HepG2 (cell line): ENCODE measurements around the gene PALM. TPM values are rescaled to one million over a fixed set of nuclear protein-coding genes. Genes with fewer than 3 reads are reported as not detected.

Source experiments
- FOXK2 ChIP-seq: fragments of 450-650 bp; IDR thresholded peaks from 2 replicates; pipeline ENCODE4 v1.6.1; 2016
- JDP2 ChIP-seq: sonication (generic); formaldehyde crosslinking; IDR thresholded peaks from 2 replicates; pipeline ENCODE4 v1.8.1; 2022; ENCODE audit warnings: missing genetic modification reagents, borderline replicate concordance
- KAT8 ChIP-seq: IDR thresholded peaks from 2 replicates; pipeline ENCODE4 v1.6.1; 2016; ENCODE audit warnings: missing genetic modification reagents, missing compliant biosample characterization
- KLF12 ChIP-seq: sonication (generic); formaldehyde crosslinking; IDR thresholded peaks from 2 replicates; pipeline ENCODE4 v1.4.0; 2020; ENCODE audit warnings: missing genetic modification reagents, borderline replicate concordance
- KLF9 ChIP-seq: IDR thresholded peaks from 2 replicates; pipeline ENCODE4 v1.6.1; 2016; ENCODE audit warnings: low read depth
- NCOA2 ChIP-seq: sonication (generic); formaldehyde crosslinking; IDR thresholded peaks from 2 replicates; pipeline ENCODE4 v1.8.0; 2022; ENCODE audit warnings: inconsistent platforms
- PITX1 ChIP-seq: sonication (generic); formaldehyde crosslinking; IDR thresholded peaks from 2 replicates; pipeline ENCODE4 v1.5.1; 2020; ENCODE audit warnings: mild to moderate bottlenecking, missing genetic modification reagents
- POGZ ChIP-seq: sonication (generic); formaldehyde crosslinking; IDR thresholded peaks from 2 replicates; pipeline ENCODE4 v1.4.0; 2020; ENCODE audit warnings: mild to moderate bottlenecking, missing genetic modification reagents
- POLR2G ChIP-seq: fragments of 200-400 bp; formaldehyde crosslinking; IDR thresholded peaks from 2 replicates; pipeline ENCODE4 v1.6.1; 2018; ENCODE audit warnings: mild to moderate bottlenecking, low read depth, low read length, moderate library complexity
- RARA ChIP-seq: IDR thresholded peaks from 2 replicates; pipeline ENCODE4 v1.6.1; 2016; ENCODE audit warnings: missing genetic modification reagents, missing compliant biosample characterization
- SIN3A ChIP-seq: IDR thresholded peaks from 2 replicates; pipeline ENCODE4 v1.6.1; 2011; ENCODE audit warnings: low read depth, mild to moderate bottlenecking, control low read depth, low read length, borderline replicate concordance
- SP1 ChIP-seq, 2 experiments: fragments of 450-650 bp in 1 of 2; sonication (generic) in 1 of 2; formaldehyde crosslinking in 1 of 2; IDR thresholded peaks; 2 replicates each; pipeline versions ENCODE4 v1.4.0 to v1.6.1; 2016 to 2020; ENCODE audit warnings: missing genetic modification reagents in 1 of 2
- SRSF1 ChIP-seq: fragments of 200-400 bp; formaldehyde crosslinking; optimal IDR thresholded peaks from 2 replicates; pipeline ENCODE3; 2017; ENCODE audit warnings: mild to moderate bottlenecking, low read depth, low read length, moderate library complexity
- TGIF2 ChIP-seq: IDR thresholded peaks from 2 replicates; pipeline ENCODE4 v1.6.1; 2016; ENCODE audit warnings: control low read depth, missing compliant biosample characterization
- ZKSCAN5 ChIP-seq: sonication (generic); formaldehyde crosslinking; IDR thresholded peaks from 2 replicates; pipeline ENCODE4 v1.5.1; 2020; ENCODE audit warnings: mild to moderate bottlenecking, missing genetic modification reagents
- ZNF205 ChIP-seq: IDR thresholded peaks from 2 replicates; pipeline ENCODE4 v1.6.1; 2018; ENCODE audit warnings: missing biosample characterization, missing genetic modification reagents
- ZNF331 ChIP-seq: sonication (generic); formaldehyde crosslinking; IDR thresholded peaks from 2 replicates; pipeline ENCODE4 v1.4.0; 2020; ENCODE audit warnings: missing genetic modification reagents
- ZNF563 ChIP-seq: sonication (generic); formaldehyde crosslinking; IDR thresholded peaks from 2 replicates; pipeline ENCODE4 v1.8.0; 2022; ENCODE audit warnings: mild to moderate bottlenecking, moderate library complexity, missing genetic modification reagents
- ZNF629 ChIP-seq: sonication (generic); formaldehyde crosslinking; conservative IDR thresholded peaks from 2 replicates; pipeline ENCODE4 v1.5.0; 2020; ENCODE audit warnings: missing genetic modification reagents
- polyA plus RNA-seq, 8 experiments: library from polyadenylated mRNA; depleted of rRNA in 3 of 8; stranded (reverse) in 7 of 8; unstranded in 1 of 8; fragments of >200 nt; fragmentation: Illumina TruSeq in 4 of 8; extraction: Trizol in 4 of 8; gene quantifications; 2 replicates each; pipeline versions ENCODE4 v1.2.1 to v1.2.3, GENCODE V29; 2011 to 2016; ENCODE audit warnings: low read depth in 4 of 8, missing spikeins in 1 of 8, mixed read lengths in 1 of 8; ENCODE audit not compliant: insufficient read depth in 1 of 8
- total RNA-seq, 5 experiments: library from RNA; depleted of rRNA; stranded (reverse); fragments of >200 nt; fragmentation: Illumina TruSeq; extraction: Trizol; gene quantifications; 2 replicates each; pipeline ENCODE4 v1.2.3, GENCODE V29; 2016; ENCODE audit warnings: low read depth in 1 of 5
- TF ChIP-seq, protein P1 (sequence below): sonication (generic); formaldehyde crosslinking; IDR thresholded peaks from 2 replicates; pipeline ENCODE4 v1.5.0; 2020; ENCODE audit warnings: mild to moderate bottlenecking, missing genetic modification reagents, moderate library complexity
- TF ChIP-seq, protein P2 (sequence below): sonication (generic); formaldehyde crosslinking; IDR thresholded peaks from 2 replicates; pipeline ENCODE4 v1.8.1; 2023; ENCODE audit warnings: mild to moderate bottlenecking, missing genetic modification reagents, borderline replicate concordance
- TF ChIP-seq, protein P3 (sequence below): sonication (generic); formaldehyde crosslinking; IDR thresholded peaks from 2 replicates; pipeline ENCODE4 v1.4.0; 2020; ENCODE audit warnings: missing genetic modification reagents, borderline replicate concordance
- TF ChIP-seq, protein P4 (sequence below): IDR thresholded peaks from 2 replicates; pipeline ENCODE4 v1.6.1; 2016; ENCODE audit warnings: missing genetic modification reagents, missing compliant biosample characterization

The PALM gene
- total and polyA plus RNA-seq, 2 of the 13 experiments (the other 11 are each of a cell fraction or from before 2014, with no cell fraction given) = 4.0 to 9.7 TPM

DNA sequence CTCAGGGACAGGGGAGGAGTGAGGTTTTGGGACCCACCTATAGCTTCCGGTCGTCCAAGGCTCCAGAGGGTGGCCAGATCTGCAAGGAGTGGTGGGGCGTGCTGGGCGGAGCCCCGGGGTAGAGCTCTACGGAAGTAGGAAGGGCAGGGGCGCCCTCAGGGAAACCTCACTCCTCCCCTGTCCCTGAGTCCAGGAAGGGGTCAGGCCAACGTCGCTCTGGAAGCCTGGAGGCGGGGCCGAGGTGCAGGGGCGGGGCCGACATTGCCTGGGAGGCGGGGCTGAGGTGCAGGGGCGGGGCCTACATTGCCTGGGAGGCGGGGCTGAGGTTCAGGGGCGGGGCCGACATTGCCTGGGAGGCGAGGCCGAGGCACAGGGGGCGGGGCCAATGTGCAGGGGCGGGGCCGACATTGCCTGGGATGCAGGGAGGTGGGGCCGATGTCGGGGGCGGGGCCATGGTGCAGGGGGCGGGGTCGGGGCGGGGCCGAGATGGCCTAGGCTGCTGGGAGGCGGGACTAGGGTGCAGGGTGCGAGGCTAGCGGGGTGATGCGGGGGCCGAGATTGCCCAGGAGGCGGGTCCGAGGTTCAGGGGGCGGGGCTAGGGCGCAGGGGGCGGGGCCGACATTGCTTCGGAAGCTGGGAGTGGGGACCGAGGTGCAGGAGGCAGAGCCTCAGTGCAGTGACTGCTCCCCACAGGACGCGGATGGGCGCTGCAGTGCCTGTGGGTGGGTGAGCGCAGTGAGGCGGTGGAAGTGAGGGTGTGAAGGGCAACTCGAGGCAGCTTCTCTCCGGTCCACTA, 4.9 kb upstream of the PALM start (continued):
- TF ChIP-seq, protein P1, sequence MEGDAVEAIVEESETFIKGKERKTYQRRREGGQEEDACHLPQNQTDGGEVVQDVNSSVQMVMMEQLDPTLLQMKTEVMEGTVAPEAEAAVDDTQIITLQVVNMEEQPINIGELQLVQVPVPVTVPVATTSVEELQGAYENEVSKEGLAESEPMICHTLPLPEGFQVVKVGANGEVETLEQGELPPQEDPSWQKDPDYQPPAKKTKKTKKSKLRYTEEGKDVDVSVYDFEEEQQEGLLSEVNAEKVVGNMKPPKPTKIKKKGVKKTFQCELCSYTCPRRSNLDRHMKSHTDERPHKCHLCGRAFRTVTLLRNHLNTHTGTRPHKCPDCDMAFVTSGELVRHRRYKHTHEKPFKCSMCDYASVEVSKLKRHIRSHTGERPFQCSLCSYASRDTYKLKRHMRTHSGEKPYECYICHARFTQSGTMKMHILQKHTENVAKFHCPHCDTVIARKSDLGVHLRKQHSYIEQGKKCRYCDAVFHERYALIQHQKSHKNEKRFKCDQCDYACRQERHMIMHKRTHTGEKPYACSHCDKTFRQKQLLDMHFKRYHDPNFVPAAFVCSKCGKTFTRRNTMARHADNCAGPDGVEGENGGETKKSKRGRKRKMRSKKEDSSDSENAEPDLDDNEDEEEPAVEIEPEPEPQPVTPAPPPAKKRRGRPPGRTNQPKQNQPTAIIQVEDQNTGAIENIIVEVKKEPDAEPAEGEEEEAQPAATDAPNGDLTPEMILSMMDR (CRISPR knock-in tag) = peak; percentile 58
- peak; percentile 21; the same call in 1 of the 2 replicates for TF ChIP-seq KLF12 (CRISPR knock-in tag)
- TF ChIP-seq, protein P2, sequence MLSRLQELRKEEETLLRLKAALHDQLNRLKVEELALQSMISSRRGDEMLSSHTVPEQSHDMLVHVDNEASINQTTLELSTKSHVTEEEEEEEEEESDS = 0 out of 2 replicates have a peak, but pooled peaks have one; percentile 59
- TF ChIP-seq, protein P3, sequence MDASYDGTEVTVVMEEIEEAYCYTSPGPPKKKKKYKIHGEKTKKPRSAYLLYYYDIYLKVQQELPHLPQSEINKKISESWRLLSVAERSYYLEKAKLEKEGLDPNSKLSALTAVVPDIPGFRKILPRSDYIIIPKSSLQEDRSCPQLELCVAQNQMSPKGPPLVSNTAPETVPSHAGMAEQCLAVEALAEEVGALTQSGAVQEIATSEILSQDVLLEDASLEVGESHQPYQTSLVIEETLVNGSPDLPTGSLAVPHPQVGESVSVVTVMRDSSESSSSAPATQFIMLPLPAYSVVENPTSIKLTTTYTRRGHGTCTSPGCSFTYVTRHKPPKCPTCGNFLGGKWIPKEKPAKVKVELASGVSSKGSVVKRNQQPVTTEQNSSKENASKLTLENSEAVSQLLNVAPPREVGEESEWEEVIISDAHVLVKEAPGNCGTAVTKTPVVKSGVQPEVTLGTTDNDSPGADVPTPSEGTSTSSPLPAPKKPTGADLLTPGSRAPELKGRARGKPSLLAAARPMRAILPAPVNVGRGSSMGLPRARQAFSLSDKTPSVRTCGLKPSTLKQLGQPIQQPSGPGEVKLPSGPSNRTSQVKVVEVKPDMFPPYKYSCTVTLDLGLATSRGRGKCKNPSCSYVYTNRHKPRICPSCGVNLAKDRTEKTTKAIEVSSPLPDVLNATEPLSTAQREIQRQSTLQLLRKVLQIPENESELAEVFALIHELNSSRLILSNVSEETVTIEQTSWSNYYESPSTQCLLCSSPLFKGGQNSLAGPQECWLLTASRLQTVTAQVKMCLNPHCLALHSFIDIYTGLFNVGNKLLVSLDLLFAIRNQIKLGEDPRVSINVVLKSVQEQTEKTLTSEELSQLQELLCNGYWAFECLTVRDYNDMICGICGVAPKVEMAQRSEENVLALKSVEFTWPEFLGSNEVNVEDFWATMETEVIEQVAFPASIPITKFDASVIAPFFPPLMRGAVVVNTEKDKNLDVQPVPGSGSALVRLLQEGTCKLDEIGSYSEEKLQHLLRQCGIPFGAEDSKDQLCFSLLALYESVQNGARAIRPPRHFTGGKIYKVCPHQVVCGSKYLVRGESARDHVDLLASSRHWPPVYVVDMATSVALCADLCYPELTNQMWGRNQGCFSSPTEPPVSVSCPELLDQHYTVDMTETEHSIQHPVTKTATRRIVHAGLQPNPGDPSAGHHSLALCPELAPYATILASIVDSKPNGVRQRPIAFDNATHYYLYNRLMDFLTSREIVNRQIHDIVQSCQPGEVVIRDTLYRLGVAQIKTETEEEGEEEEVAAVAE (CRISPR knock-in tag) = 0 out of 2 replicates have a peak, but pooled peaks have one; percentile 45
- TF ChIP-seq ZNF563 (CRISPR knock-in tag) = no peak; the same call in 1 of the 2 replicates
- TF ChIP-seq JDP2 = no peak
- 0 out of 2 replicates have a peak, but pooled peaks have one; percentile 24 for TF ChIP-seq NCOA2 (CRISPR knock-in tag)
- no peak for TF ChIP-seq KLF9 (CRISPR knock-in tag)
- peak; percentile 60 for TF ChIP-seq POLR2G
- TF ChIP-seq KAT8 = peak; percentile 56; the same call in 1 of the 2 replicates
- TF ChIP-seq SRSF1 = peak; percentile 1
- peak; percentile 51; the same call in 1 of the 2 replicates for TF ChIP-seq RARA (CRISPR knock-in tag)
- TF ChIP-seq ZNF331 (CRISPR knock-in tag) = peak; percentile 22; the same call in 1 of the 2 replicates
- no peak for TF ChIP-seq ZNF629
- no peak for TF ChIP-seq SP1 (IDR thresholded peaks at IDR 0.05)
- TF ChIP-seq SP1 (CRISPR knock-in tag; IDR thresholded peaks at IDR 0.05) = peak; percentile 86
- TF ChIP-seq ZNF205 (CRISPR knock-in tag) = no peak
- peak; percentile 74; the same call in 1 of the 2 replicates for TF ChIP-seq SIN3A
- TF ChIP-seq PITX1 (CRISPR knock-in tag) = 0 out of 2 replicates have a peak, but pooled peaks have one; percentile 25
- TF ChIP-seq, protein P4, sequence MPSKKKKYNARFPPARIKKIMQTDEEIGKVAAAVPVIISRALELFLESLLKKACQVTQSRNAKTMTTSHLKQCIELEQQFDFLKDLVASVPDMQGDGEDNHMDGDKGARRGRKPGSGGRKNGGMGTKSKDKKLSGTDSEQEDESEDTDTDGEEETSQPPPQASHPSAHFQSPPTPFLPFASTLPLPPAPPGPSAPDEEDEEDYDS (CRISPR knock-in tag) = peak; percentile 81
- peak; percentile 21; the same call in 1 of the 2 replicates for TF ChIP-seq POGZ
- TF ChIP-seq FOXK2 = no peak
- TF ChIP-seq ZKSCAN5 (CRISPR knock-in tag) = no peak; the same call in 1 of the 2 replicates
- peak; percentile 32; the same call in 1 of the 2 replicates for TF ChIP-seq TGIF2
